ENCODE measurements around the gene SLC13A2.
"Not testable (repeated sequence)": the region's sequence is repeated elsewhere in the genome, so short reads cannot be mapped to it uniquely, and the experiment has no call there.

The SLC13A2 gene

GRCh38 chr17:28473542-28473941 is at the start of gene SLC13A2:
Gene SLC13A2 (plus strand): TSS chr17:28473644. CDS start chr17:28473713, 69 bp downstream.
- DNase-seq (ENCODE audit: low spot score) = no peak

GRCh38 chr17:28425206-28425605 is 48.2 kb upstream of the SLC13A2 start:
- no peak for DNase-seq (ENCODE audit: low spot score)

GRCh38 chr17:28426081-28426519 is 47.3 kb upstream of the SLC13A2 start:
- peak; percentile 51 for DNase-seq (ENCODE audit: low spot score)

- no peak for DNase-seq (ENCODE audit: low spot score)
Observed at GRCh38 chr17:28427371-28427770, 46.1 kb upstream of the SLC13A2 start.

- not testable (repeated sequence) for DNase-seq (ENCODE audit: low spot score)
Observed at GRCh38 chr17:28427982-28428381, 45.5 kb upstream of the SLC13A2 start.

- DNase-seq (ENCODE audit: low spot score) = peak; percentile 86
Observed at GRCh38 chr17:28433721-28434120, 39.7 kb upstream of the SLC13A2 start.

- DNase-seq (ENCODE audit: low spot score) = not testable (repeated sequence)
Observed at GRCh38 chr17:28434326-28434725, 39.1 kb upstream of the SLC13A2 start.

GRCh38 chr17:28443901-28444638 is 29.4 kb upstream of the SLC13A2 start:
- no peak for DNase-seq (ENCODE audit: low spot score)

- no peak for DNase-seq (ENCODE audit: low spot score)
Observed at GRCh38 chr17:28446716-28447395, 26.6 kb upstream of the SLC13A2 start.

GRCh38 chr17:28447396-28447760 is 26.1 kb upstream of the SLC13A2 start:
- DNase-seq (ENCODE audit: low spot score) = no peak

GRCh38 chr17:28449859-28450258 is 23.6 kb upstream of the SLC13A2 start:
- no peak for DNase-seq (ENCODE audit: low spot score)

- no peak for DNase-seq (ENCODE audit: low spot score)
Observed at GRCh38 chr17:28457890-28458289, 15.6 kb upstream of the SLC13A2 start.

GRCh38 chr17:28458881-28459280 is 14.6 kb upstream of the SLC13A2 start:
- not testable (repeated sequence) for DNase-seq (ENCODE audit: low spot score)

- no peak for DNase-seq (ENCODE audit: low spot score)
Observed at GRCh38 chr17:28460901-28461300, 12.5 kb upstream of the SLC13A2 start.

- DNase-seq (ENCODE audit: low spot score) = no peak
Observed at GRCh38 chr17:28466001-28466400, 7.4 kb upstream of the SLC13A2 start.

- DNase-seq (ENCODE audit: low spot score) = no peak
Observed at GRCh38 chr17:28466521-28467048, 6.9 kb upstream of the SLC13A2 start.

GRCh38 chr17:28467456-28468025 is 5.9 kb upstream of the SLC13A2 start:
- DNase-seq (ENCODE audit: low spot score) = no peak

- not testable (repeated sequence) for DNase-seq (ENCODE audit: low spot score)
Observed at GRCh38 chr17:28468033-28468735, 5.3 kb upstream of the SLC13A2 start.

GRCh38 chr17:28468781-28469180 is 4.7 kb upstream of the SLC13A2 start:
- DNase-seq (ENCODE audit: low spot score) = no peak

- DNase-seq (ENCODE audit: low spot score) = no peak
Observed at GRCh38 chr17:28469376-28469775, 4.1 kb upstream of the SLC13A2 start.

- no peak for DNase-seq (ENCODE audit: low spot score)
Observed at GRCh38 chr17:28470266-28470913, 3.1 kb upstream of the SLC13A2 start.

- DNase-seq (ENCODE audit: low spot score) = no peak
Observed at GRCh38 chr17:28470914-28471366, 2.5 kb upstream of the SLC13A2 start.
